T1000 (cell line): ENCODE data around the gene SGPL1.
"Not testable (repeated sequence)": the region's sequence is repeated elsewhere in the genome, so short reads cannot be mapped to it uniquely, and the experiment has no call there.

Experiments
- DNase-seq: peaks from one replicate; lab custom pipeline; 2025; ENCODE audit warnings: mixed read lengths; lab: John Stamatoyannopoulos, UW

Gene SGPL1

GRCh38 chr10:70843776-70844489 lies 28.2 kb downstream of the SGPL1 start:
- no peak for DNase-seq

- DNase-seq: no peak
These were observed 29.5 kb downstream of the SGPL1 start for GRCh38 chr10:70845256-70845655.

- no peak for DNase-seq
These were observed 30.1 kb downstream of the SGPL1 start for GRCh38 chr10:70845816-70846215.

- DNase-seq: no peak
These were observed 31.0 kb downstream of the SGPL1 start for GRCh38 chr10:70846795-70847194.

GRCh38 chr10:70847659-70848360 lies 32.1 kb downstream of the SGPL1 start:
- DNase-seq: no peak

- DNase-seq: no peak
These were observed 33.9 kb downstream of the SGPL1 start for GRCh38 chr10:70849582-70850016.

- no peak for DNase-seq
These were observed 34.3 kb downstream of the SGPL1 start for GRCh38 chr10:70850097-70850496.

- no peak for DNase-seq
These were observed 36.1 kb downstream of the SGPL1 start for GRCh38 chr10:70851597-70852475.

- DNase-seq: no peak
These were observed 37.3 kb downstream of the SGPL1 start for GRCh38 chr10:70853038-70853437.

GRCh38 chr10:70853457-70853856 lies 37.7 kb downstream of the SGPL1 start:
- DNase-seq: no peak

GRCh38 chr10:70856454-70856853 lies 40.7 kb downstream of the SGPL1 start:
- DNase-seq: no peak

GRCh38 chr10:70858759-70859158 lies 43.0 kb downstream of the SGPL1 start:
- no peak for DNase-seq

- not testable (repeated sequence) for DNase-seq
These were observed 45.9 kb downstream of the SGPL1 start for GRCh38 chr10:70861495-70862197.

GRCh38 chr10:70863470-70864160 lies 47.9 kb downstream of the SGPL1 start:
- DNase-seq: no peak

- no peak for DNase-seq
These were observed 49.2 kb downstream of the SGPL1 start for GRCh38 chr10:70864935-70865334.

- no peak for DNase-seq
These were observed 50.7 kb downstream of the SGPL1 start for GRCh38 chr10:70866424-70866823.

GRCh38 chr10:70872291-70872690 lies 56.5 kb downstream of the SGPL1 start:
- no peak for DNase-seq

GRCh38 chr10:70874061-70874460 lies 58.3 kb downstream of the SGPL1 start:
- DNase-seq: no peak

GRCh38 chr10:70879207-70879606 lies 63.5 kb downstream of the SGPL1 start:
- no peak for DNase-seq

- DNase-seq: peak; percentile 63
These were observed 64.4 kb downstream of the SGPL1 start for GRCh38 chr10:70880077-70880534.

- no peak for DNase-seq
These were observed 69.0 kb downstream of the SGPL1 start for GRCh38 chr10:70884741-70885140.
